SH-SY5Y (cell line): ENCODE data around the gene MXI1.

Experiments
- GATA2 ChIP-seq: IDR thresholded peaks from 2 replicates; pipeline ENCODE4 v1.6.1; 2011; ENCODE audit warnings: mild to moderate bottlenecking, low read depth, low read length
- GATA3 ChIP-seq: IDR thresholded peaks from 2 replicates; pipeline ENCODE4 v1.6.1; 2011; ENCODE audit warnings: low read depth, mild to moderate bottlenecking, low read length, moderate library complexity

The MXI1 gene

GRCh38 chr10:110268971-110269370 is 61.6 kb downstream of the MXI1 start:
- TF ChIP-seq GATA2 (no peak), GATA3 (no peak)

- no peak for TF ChIP-seq GATA2
- no peak for TF ChIP-seq GATA3
Measured at GRCh38 chr10:110269374-110270318, 62.2 kb downstream of the MXI1 start.

GRCh38 chr10:110273474-110273873 is 66.1 kb downstream of the MXI1 start:
- TF ChIP-seq GATA3 (no peak), GATA2 (no peak)

GRCh38 chr10:110274072-110274627 is 66.7 kb downstream of the MXI1 start:
- no peak for TF ChIP-seq GATA3
- no peak for TF ChIP-seq GATA2

- no peak for TF ChIP-seq GATA2
- TF ChIP-seq GATA3: no peak
Measured at GRCh38 chr10:110274647-110275046, 67.2 kb downstream of the MXI1 start.

GRCh38 chr10:110275128-110275729 is 67.8 kb downstream of the MXI1 start:
- TF ChIP-seq GATA2 (no peak), GATA3 (no peak)

GRCh38 chr10:110276603-110277002 is 69.2 kb downstream of the MXI1 start:
- TF ChIP-seq GATA3: no peak
- TF ChIP-seq GATA2: no peak

- TF ChIP-seq GATA3: no peak
- no peak for TF ChIP-seq GATA2
Measured at GRCh38 chr10:110277591-110277990, 70.2 kb downstream of the MXI1 start.

GRCh38 chr10:110278562-110279406 is 71.4 kb downstream of the MXI1 start:
- TF ChIP-seq GATA2 (no peak), GATA3 (no peak)

GRCh38 chr10:110279407-110279986 is 72.1 kb downstream of the MXI1 start:
- TF ChIP-seq GATA3: no peak
- TF ChIP-seq GATA2: no peak

GRCh38 chr10:110284262-110284661 is 76.9 kb downstream of the MXI1 start:
- TF ChIP-seq GATA3 (no peak), GATA2 (no peak)

- TF ChIP-seq GATA3: no peak
- no peak for TF ChIP-seq GATA2
Measured at GRCh38 chr10:110285501-110285900, 78.1 kb downstream of the MXI1 start.

- TF ChIP-seq GATA2 (no peak), GATA3 (no peak)
Measured at GRCh38 chr10:110286841-110287240, 79.4 kb downstream of the MXI1 start.
